Tibial nerve (tissue), 4 donors: ENCODE results near the gene ELL. TPM values are rescaled to one million over a fixed set of nuclear protein-coding genes. Genes with fewer than 3 reads are reported as not detected.

Source experiments
- DNase-seq, 2 donors: peaks; one replicate each; pipeline ENCODE4 v3.0.0-alpha.2; 2019; ENCODE audit warnings: low spot score in 2 of 2
- H3K27ac ChIP-seq, 4 donors: fragments of 200-600 bp; sonication (generic) in 3 of 4; one replicate each; pipeline ENCODE4 v1.5.1; 2017 to 2019; ENCODE audit warnings: mild to moderate bottlenecking in 1 of 4
- H3K27me3 ChIP-seq, 2 donors: fragments of 200-600 bp; sonication (generic) in 1 of 2; one replicate each; pipeline versions ENCODE4 v1.5.1 to v1.6.0; 2017 to 2019
- H3K36me3 ChIP-seq, 3 donors: fragments of 200-600 bp; sonication (generic); one replicate each; pipeline ENCODE4 v1.5.1; 2018 to 2019
- H3K4me1 ChIP-seq, 4 donors: fragments of 200-600 bp; sonication (generic) in 3 of 4; one replicate each; pipeline ENCODE4 v1.5.1; 2017 to 2019
- H3K4me3 ChIP-seq, 4 donors: fragments of 200-600 bp; sonication (generic) in 3 of 4; one replicate each; pipeline ENCODE4 v1.5.1; 2017 to 2019; ENCODE audit warnings: mild to moderate bottlenecking in 1 of 4, moderate library complexity in 1 of 4
- H3K9me3 ChIP-seq, 4 donors: fragments of 200-600 bp; sonication (generic) in 3 of 4; one replicate each; pipeline ENCODE4 v1.5.1; 2017 to 2019
- CTCF ChIP-seq, 5 experiments: fragments of 200-600 bp in 3 of 5; fragments of 450-650 bp in 2 of 5; sonication (generic) in 3 of 5; IDR thresholded peaks; one replicate each; pipeline ENCODE4 v1.5.1; 2016 to 2019; ENCODE audit warnings: antibody characterized with exemption in 5 of 5, mild to moderate bottlenecking in 3 of 5, moderate library complexity in 2 of 5
- EP300 ChIP-seq, 2 donors: sonication (generic); formaldehyde crosslinking; IDR thresholded peaks; one replicate each; pipeline ENCODE4 v1.6.1; 2017; ENCODE audit warnings: antibody characterized with exemption in 2 of 2, mild to moderate bottlenecking in 1 of 2
- POLR2A ChIP-seq, 2 donors: fragments of 450-650 bp; IDR thresholded peaks; one replicate each; pipeline ENCODE4 v1.6.1; 2017; ENCODE audit warnings: antibody characterized with exemption in 2 of 2, mild to moderate bottlenecking in 2 of 2, moderate library complexity in 2 of 2
- WGBS, 2 donors: methylation state at CpG; one replicate each; pipeline ENCODE4 v1.1.5; 2018; 5-methylcytosine and 5-hydroxymethylcytosine counted together
- total RNA-seq, 4 donors: library from RNA; depleted of rRNA; stranded (reverse); fragments of >200 nt; gene quantifications; one replicate each; pipeline ENCODE4 v1.1.0, GENCODE V29; 2016

ELL gene
- total RNA-seq, 4 donors from 2014 or later, result 13.8 to 45.9 (median 26.0) TPM

GRCh38 chr19:18424890-18425514 lies 96.9 kb downstream of the ELL start:
- no peak for TF ChIP-seq EP300 (IDR thresholded peaks at IDR 0.05)
- no peak for TF ChIP-seq CTCF (IDR thresholded peaks at IDR 0.05)
- TF ChIP-seq POLR2A (IDR thresholded peaks at IDR 0.05), result no peak
- Histone ChIP-seq H3K36me3 (peaks cover 0 to 14% (median 0%) of the 10 kb centered on the region in 3 donors), H3K9me3 (no peaks in the 10 kb centered on the region), H3K27me3 (no peaks in the 10 kb centered on the region), H3K4me1 (peaks cover 0 to 97% (median 57%) of the 10 kb centered on the region in 4 donors), H3K4me3 (no peak overlapping the region), H3K27ac (peak overlapping the region in 3 of 4 donors; percentile 56 to 76 (median 60))
- no peak for DNase-seq
- 78 to 81% methylated on average over 16 to 17 of the region's 17 CpGs for WGBS, 2 donors

- Histone ChIP-seq H3K4me1 (peaks cover 0 to 92% (median 51%) of the 10 kb centered on the region in 4 donors), H3K4me3 (no peak overlapping the region), H3K27ac (peak overlapping the region in 3 of 4 donors; percentile 40 to 67 (median 60)), H3K36me3 (peaks cover 0 to 14% (median 0%) of the 10 kb centered on the region in 3 donors), H3K9me3 (no peaks in the 10 kb centered on the region), H3K27me3 (no peaks in the 10 kb centered on the region)
- WGBS, 2 donors, result 57 to 66% methylated on average over 22 of the region's 22 CpGs
- no peak for DNase-seq
- TF ChIP-seq EP300 (IDR thresholded peaks at IDR 0.05) (no peak), POLR2A (IDR thresholded peaks at IDR 0.05) (no peak), CTCF (IDR thresholded peaks at IDR 0.05) (no peak)
Measured at GRCh38 chr19:18424122-18424889, 97.6 kb downstream of the ELL start.

- TF ChIP-seq CTCF (IDR thresholded peaks at IDR 0.05) (no peak), EP300 (IDR thresholded peaks at IDR 0.05) (no peak), POLR2A (IDR thresholded peaks at IDR 0.05) (no peak)
- no peaks in the 10 kb centered on the region for H3K9me3 ChIP-seq
- no peak for DNase-seq
- peaks cover 0 to 14% (median 0%) of the 10 kb centered on the region in 3 donors for H3K36me3 ChIP-seq
- H3K27me3 ChIP-seq, result no peaks in the 10 kb centered on the region
- H3K4me3 ChIP-seq, result no peak overlapping the region
- peak overlapping the region in 3 of 4 donors; percentile 40 to 67 (median 60) for H3K27ac ChIP-seq
- 78 to 80% methylated on average over 20 to 21 of the region's 21 CpGs for WGBS, 2 donors
- H3K4me1 ChIP-seq, result peaks cover 0 to 90% (median 48%) of the 10 kb centered on the region in 4 donors
Measured at GRCh38 chr19:18423258-18424020, 98.4 kb downstream of the ELL start.

- Histone ChIP-seq H3K4me3 (no peak overlapping the region), H3K4me1 (peaks cover 0 to 90% (median 55%) of the 10 kb centered on the region in 4 donors), H3K27ac (peak overlapping the region in 2 of 4 donors; percentile 7 to 67), H3K9me3 (no peaks in the 10 kb centered on the region), H3K27me3 (no peaks in the 10 kb centered on the region), H3K36me3 (peaks cover 0 to 6% (median 0%) of the 10 kb centered on the region in 3 donors)
- WGBS, 2 donors, result 69 to 79% methylated on average over 14 of the region's 14 CpGs
- no peak for DNase-seq
- no peak for TF ChIP-seq POLR2A (IDR thresholded peaks at IDR 0.05)
- no peak for TF ChIP-seq CTCF (IDR thresholded peaks at IDR 0.05)
- no peak for TF ChIP-seq EP300 (IDR thresholded peaks at IDR 0.05)
Measured at GRCh38 chr19:18422530-18423191, 99.2 kb downstream of the ELL start.
